Jurkat, Clone E6-1 (cell line): ENCODE data around the gene TRANK1.
"Not testable (repeated sequence)": the region's sequence is repeated elsewhere in the genome, so short reads cannot be mapped to it uniquely, and the experiment has no call there.

ENCODE experiments used
- DNase-seq: peaks from one replicate; pipeline ENCODE4 v3.0.0-alpha.2; 2011; ENCODE audit warnings: low read depth, low spot score
- H3K4me3 ChIP-seq: 2 replicates; pipeline ENCODE4 v1.5.1; 2011; ENCODE audit warnings: mild to moderate bottlenecking, low read length, control low read depth, moderate library complexity

The TRANK1 gene

DNA sequence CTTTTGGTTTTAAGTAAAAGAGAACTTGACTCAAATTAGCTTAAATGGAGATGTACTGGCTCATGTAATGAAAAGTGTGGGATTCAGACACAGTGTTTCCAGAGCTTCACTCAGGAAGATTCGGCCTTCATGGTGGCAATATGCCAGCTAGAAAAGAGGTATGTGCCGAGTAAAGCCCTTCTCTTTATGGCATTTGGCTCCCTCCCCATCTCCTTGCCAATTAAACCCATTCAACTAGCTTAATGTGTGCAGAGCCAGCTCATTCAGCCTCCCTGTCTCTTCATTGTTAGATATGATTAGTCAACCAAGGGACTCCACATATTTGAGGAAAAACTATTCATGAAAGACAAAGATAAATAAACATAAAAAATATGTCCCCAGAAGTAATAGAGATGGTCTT is 15.0 kb upstream of the TRANK1 start:
- DNase-seq = no peak
- H3K4me3 ChIP-seq = no peak overlapping the region

DNA sequence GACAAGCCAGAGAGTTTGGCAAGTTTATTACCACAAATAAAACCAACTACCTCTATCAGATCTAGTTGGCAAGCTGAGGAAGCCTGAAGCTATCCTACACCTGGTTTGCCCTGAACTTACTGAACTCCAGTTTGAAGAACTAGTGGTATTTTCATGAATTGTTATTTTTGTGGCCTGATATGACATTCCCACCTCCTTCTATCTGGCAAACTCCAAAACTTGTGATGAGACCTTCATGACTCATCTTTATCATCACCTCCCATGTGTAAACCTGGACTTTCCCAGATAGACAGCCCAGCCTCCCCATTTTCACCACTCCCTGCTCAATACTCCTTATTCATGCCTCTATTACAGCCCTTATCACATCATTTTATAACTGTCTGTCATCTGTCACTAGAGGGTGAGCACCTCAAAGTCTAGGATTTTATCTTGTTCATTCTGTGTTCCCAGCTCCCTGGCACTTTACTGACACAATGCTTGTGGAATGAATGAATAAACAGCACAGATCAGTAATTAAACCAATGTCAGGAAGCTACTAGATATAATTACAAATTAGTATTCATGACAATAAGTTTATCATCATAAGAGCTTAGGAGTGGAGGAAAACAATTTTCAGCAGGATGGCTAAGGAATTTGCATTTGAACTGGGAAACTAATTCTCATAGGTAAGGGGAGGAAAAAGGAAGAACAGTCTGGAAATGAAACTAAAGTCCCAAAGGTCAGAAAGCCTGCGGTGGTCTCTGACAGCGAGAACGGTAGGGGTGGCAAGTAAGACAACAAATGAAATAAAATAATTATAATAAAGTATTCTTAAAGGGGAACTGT is 13.2 kb upstream of the TRANK1 start:
- DNase-seq = peak; percentile 30
- H3K4me3 ChIP-seq = no peak overlapping the region

DNA sequence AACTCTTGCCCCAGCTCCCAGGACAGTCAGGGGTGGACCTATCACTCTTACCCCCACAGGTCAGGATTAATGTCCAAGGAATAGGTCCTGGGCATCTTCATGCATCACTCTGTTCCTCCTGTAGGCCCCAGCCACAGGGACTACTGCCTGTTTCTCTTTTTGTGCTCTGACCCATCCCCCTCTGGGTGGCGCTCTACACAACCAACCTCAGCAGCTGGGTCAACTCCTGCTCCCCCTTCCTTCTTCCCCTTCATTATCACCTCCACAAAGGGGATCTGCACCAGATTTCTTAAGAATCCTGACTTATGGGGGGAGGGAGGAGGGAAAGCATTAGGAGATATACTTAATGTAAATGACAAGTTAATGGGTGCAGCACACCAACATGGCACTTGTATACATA is 12.2 kb upstream of the TRANK1 start:
- H3K4me3 ChIP-seq = no peak overlapping the region
- DNase-seq = no peak

DNA sequence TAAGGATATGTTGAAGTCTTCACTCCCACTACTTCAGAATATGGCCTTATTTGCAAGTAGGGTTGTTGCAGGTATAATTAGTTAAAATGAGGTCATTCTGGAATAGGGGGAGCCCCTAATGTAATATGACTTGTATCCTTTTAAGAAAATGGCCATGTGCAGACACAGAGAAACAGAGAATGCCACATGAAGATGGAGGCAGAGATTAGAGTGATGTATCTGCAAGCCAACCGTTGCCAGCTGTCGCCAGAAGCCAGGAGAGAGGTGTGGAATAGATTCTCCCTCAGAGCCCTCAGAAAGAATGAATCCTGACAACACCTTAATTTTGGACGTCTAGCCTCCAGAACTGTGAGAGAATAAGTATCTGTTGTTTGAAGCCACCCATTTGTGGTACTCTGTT is 11.3 kb upstream of the TRANK1 start:
- DNase-seq = no peak
- no peak overlapping the region for H3K4me3 ChIP-seq

DNA sequence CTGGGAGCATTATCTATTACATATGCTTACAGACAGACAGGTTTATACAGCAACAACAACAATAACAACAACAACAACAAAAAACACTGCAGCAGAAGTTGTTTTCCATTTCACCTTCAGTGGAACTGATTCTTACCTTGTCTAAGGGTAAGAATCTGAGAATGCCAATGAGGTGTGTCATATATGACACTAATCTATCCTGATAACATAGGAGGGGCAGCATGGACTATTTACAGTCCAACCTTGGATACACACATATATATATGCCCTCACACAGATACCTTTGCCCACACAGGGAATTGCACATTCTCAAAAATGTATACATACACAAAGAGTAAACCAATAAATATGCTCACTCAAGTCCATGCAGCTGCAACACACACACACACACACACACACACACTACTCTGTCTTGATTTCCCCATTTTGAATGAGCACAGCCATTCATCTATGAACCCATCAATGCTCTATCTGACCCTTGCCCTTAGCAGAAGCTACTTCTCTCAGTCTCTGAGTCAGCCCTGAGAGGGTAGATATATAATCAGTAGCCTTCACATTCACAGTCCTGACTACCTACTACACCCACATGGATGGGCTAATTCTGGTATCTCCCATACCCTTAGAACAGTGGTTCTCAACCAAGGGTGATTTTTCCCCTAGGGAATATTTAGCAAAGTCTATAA is 9.7 kb upstream of the TRANK1 start:
- DNase-seq = no peak
- no peak overlapping the region for H3K4me3 ChIP-seq

DNA sequence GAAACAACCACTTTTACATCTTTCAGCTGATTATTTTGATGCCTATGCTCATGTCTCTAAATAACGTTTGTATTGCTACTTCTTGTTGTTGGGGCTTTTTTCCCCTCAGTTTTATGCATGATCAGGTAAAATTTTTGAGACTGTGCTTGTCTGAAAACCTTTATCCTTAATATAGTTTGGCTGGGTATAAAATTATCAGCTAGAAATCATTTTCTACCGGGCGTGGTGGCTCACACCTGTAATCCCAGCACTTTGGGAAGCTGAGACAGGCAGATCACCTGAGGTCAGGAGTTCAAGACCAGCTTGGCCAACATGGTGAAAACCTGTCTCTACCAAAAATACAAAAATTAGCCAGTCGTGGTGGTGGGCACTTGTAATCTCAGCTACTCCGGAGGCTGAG is 3.0 kb upstream of the TRANK1 start:
- H3K4me3 ChIP-seq, DNase-seq: not testable (repeated sequence)

DNA sequence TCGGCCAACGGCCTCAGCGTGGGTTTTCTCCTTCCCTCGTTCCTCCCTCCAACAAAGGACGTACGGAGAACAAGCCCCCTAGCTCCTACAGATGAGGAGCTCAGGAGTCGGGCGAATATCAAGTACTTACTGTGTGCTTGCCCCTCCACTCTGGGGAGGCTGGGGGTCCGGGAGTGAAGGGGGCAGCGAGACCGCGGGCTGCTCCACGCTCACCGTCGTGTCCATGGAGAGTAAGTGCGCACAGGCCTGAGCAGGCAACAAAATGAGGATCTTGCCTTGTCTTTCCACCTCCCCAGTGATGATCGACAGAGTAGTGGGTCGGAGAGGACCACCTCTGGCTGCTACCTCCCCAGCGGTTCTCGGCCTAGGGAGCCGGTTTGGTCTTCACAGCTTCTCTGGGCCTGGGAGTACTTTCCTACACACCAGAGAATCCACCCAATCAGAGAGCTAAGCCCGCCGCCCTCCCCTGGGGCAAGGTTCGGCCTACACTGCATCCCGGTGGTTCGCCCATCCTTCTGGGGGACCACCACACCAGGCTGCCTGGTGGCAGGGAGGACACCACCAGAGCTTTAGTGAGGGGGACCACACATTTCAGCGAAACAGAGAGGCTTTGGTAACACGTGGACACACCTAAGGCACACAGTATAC is 603 bp upstream of the TRANK1 start:
- no peak overlapping the region for H3K4me3 ChIP-seq
- no peak for DNase-seq

DNA sequence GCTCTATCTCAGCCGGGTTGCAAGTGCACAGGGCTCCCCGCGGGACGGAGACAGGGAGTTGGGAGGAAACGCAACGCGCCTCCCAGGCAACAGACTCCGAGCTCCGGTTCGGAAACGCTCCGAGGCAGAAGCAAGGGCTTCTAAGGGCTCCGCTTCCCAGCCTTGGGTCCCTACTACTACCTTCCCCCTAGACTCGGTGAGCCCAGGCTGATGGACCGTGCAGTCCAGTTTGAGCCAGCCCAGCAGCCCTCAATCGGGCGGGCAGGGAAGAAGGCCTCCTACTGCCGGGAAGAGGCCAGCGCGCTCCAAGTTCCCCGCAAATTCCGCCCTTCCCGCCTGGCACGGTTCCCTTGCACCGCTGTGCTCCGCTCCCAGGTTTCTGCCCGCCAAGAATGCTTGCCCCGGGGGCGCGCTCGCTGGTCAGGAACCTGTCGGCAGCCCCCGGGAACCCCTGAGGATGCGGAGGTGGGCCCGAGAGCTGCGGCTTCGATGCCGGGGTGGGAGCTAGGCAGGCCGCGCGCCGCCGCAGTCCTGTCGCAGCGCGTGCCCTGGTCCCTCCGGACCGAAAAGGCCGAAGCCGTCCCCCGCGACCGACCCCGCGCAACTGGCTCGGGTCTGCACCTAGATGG is 728 bp downstream of the TRANK1 start:
- no peak overlapping the region for H3K4me3 ChIP-seq
- no peak for DNase-seq

DNA sequence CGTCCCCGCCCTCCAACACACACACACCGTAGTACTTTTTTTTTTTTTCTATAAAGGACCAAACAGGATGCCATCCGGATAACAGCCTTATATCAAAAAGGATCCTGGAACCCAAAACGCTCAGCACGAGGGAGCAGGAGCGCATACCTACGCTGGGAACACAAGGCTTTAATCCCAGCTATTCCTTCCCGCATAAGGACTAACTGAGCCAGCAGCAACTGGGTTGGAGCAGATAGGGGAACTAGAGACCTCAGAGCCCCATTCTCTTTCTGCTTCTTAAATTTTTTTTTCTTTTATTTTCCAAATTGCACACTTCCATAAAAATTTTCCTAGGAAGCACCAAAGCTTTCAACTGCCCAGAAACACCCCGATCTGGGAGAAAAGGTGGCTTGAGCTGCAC is 1.3 kb downstream of the TRANK1 start:
- no peak overlapping the region for H3K4me3 ChIP-seq
- DNase-seq = no peak

DNA sequence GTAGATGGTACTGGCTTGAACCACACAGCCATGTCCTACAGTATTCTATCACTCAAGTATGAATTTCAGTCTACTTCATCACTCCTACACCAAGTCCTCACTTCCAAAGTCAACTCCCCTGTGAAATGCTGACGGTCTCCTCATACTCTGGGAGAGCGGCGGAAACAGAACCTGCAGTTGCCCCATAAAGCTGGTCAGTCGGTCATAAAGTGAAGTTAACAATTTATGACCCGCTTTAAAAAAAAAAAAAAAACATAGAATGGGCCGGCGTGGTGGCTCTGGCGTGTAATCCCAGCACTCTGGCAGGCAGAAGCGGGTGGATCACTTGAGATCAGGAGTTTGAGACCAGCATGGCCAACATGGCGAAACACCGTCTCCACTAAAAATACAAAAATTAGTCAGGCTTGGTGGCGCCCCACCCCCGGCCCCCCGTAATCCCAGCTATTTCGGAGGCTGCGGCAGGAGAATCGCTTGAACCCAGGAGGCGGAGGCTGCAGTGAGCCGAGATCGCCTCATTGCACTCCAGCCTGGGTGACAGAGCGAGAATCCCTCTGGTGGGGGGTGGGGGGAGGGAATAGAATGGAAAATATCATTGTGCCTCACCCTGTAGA is 2.1 kb downstream of the TRANK1 start:
- no peak overlapping the region for H3K4me3 ChIP-seq
- no peak for DNase-seq

DNA sequence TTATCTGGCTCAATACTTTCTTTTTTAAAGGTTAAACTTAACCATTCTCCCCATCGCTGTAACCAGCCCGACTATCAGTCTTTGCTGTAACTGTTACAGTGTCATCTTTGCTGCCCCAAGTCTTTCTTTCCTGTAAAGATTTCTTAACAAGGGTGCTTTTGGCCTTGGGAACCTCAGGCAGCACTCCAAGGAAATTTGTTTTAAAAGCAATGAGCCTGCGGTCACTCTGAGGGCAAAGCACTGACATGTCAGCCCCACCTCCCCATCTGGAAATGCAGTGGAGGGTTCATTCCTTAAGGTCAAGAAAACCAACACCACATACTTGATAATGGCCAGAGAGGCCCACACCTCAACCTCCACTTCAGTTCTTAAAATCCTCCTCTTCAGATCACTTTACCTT is 3.2 kb downstream of the TRANK1 start:
- H3K4me3 ChIP-seq = no peak overlapping the region
- no peak for DNase-seq

DNA sequence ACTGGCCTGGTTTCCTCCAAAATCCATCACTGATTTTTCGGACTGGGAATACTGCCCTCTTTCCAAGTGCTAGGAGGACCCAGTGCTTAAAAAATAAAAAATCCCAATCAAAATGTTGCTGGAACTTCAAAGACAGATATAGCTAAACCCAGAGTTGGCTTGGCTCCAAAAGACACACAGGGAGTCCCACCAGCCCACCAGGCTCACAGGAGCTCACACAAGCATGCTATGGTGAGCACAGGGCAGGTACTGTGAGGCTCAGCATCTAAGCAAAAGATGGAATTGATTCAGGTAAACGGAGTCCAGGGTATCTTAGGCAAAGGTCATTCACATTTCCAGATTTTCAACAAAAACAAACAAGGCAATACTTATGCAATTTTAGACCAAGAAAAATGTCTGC is 3.7 kb downstream of the TRANK1 start:
- DNase-seq = no peak
- no peak overlapping the region for H3K4me3 ChIP-seq

DNA sequence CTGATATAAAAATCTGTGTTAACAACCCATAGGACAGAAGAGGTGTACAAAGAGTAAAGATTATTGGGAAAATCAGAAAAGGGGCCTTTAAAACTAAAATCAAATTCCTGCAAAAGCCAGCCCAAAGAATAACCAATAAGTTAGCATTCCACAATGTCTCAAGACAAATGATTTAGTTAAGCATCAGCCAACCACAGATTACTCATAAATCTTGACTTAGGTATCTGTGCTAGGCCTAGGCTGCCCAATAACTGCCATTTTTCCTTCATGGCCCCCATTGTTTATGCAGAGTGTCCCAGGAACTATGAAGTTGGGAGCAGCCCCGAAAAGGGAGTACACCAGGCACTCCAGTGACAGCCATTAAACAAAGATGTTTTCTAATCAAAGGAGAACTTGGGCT is 7.4 kb downstream of the TRANK1 start:
- no peak for DNase-seq
- H3K4me3 ChIP-seq = no peak overlapping the region

DNA sequence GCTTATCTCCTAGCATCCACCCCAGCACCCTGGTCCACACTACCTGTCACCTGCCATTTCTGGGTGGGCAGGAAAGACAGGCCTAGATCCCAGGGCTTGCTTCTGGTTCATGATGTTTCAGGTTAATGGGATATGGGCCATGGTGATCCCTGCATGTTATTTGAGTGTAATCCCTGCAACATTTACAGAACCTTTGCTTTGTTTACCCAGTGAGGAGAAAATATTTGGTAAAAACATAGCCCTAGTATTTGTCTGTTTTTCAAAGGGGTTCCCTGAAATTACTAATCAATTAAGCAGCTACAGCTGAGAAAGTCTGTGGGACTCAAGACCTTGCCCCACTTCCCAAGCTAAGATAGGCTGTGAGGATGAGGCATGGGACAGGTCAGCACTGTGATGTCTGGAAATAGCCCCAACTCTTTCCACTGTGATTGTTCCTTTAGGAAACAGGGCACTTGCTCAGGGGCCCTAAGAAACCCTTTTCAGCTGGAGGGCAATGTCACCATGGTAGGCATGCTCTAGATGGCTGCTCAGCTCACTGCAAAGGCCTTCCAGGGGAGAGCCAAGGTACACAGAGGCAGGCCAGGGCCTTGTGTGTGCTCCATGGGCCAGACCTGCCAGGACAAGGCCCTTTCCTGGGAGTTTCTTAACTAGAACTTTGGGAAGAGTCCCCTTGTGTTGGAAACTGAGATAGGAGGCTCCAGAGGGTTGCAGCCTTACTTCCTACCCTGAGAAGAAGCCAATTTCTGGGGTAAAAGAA is 11.1 kb downstream of the TRANK1 start:
- DNase-seq = no peak
- H3K4me3 ChIP-seq = no peak overlapping the region

DNA sequence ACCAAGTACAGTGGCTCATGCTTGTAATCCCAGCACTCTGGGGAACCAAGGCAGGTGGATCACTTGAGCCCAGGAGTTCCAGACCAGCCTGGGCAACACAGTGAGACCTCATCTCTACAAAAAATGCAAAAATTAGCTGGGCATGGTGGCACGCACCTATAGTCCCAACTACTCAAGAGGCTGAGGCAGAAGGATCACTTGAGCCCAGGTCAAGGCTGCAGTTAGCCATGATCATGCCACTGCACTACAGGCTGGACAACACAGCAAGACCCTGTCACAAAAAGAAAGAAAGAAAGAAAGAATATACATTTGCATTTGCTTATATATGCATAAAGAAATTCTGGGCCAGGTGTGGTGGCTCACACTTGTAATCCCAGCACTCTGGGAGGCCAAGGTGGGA is 13.4 kb downstream of the TRANK1 start:
- H3K4me3 ChIP-seq, DNase-seq: not testable (repeated sequence)

DNA sequence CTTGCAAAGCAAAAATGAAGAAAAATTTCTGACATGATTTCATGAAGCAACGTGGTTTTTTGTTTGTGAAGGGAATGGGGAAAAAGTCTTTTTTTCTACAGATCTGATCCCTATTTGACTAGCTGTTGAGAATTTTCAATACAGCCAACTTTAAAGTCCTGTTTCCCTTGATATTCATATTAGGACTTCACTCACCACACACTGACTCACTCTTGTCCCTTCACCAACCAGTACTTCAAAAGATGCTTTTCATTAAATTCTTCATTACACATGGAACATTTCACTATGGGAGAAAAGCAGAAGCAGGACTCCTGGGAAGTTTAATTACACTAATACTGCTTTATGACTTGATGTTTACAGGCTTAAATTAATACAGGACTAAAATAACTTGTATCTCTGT is 16.6 kb downstream of the TRANK1 start:
- no peak for DNase-seq
- H3K4me3 ChIP-seq = no peak overlapping the region

DNA sequence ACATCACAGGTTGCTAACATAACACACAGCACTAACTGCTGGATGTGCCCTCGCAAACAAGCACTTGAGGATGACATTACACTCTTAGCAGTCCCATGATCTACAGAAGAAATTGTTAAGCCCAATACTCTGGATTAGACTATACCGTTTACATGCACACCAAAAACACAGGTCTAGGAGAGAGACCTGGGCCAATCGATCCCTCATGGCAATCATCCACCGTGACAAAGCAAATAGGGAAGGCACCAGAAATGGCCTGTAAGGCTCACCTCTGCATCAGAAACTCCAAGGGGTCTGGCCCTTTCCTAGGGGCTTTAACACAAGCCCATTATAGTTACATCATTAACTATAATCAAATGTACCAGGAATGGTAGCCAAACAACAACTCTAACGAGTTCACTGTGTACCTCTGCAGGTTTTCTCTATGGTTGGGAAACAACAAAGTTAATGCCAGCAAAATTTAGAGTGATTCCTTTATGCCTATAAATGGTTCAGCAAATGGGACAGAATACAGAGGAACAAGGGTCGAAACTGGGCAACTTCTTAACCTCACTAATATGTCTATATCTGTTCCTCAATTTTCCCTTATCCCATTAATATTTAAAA is 18.5 kb downstream of the TRANK1 start:
- no peak for DNase-seq
- H3K4me3 ChIP-seq = no peak overlapping the region

DNA sequence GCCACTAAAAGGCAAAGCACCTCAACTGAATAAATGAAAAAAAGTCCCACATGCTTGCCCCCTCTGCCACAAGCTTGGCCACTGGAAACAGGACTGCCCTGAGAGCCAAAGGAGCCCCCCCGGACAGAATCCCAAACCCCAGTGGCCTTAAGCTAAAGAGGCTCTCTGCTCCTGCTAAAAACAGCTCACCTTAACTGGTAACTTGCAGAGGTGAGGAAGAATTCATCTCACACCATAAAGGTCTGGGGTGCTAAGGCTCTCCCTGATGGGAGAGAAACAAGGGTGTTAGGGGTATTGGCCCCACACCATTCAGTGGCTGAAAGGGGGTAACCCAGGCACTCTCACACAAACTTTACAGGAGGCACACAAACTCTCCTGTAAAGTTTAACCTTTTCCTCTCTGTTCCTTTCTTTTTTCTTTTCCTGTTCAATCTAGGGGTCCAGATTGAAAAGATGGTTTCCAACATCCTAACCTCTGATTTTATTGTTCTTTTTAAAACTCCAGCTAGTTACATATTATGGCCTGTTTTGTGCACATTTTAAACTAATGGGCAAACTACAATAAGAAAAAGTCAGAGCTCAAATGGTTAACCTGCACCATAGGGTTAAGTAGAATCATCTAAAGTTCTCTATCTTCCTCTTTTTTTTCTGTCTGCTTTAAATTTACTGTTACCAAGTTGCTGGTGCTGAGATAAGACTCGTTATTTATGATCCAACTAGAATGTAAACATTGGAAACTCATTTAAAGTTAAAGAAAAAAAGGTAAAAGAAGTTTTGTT is 19.9 kb downstream of the TRANK1 start:
- DNase-seq = no peak
- no peak overlapping the region for H3K4me3 ChIP-seq
